Activated B cell treated with CpG ODN at 0.5 μM for 24 hours (primary cell): Measurements from ENCODE around the gene TSPAN9. TPM values are rescaled to one million over a fixed set of nuclear protein-coding genes. Genes with fewer than 3 reads are reported as not detected.

ENCODE experiments used
- ATAC-seq: fragments of 200-7000 bp; cut with Tn5 transposase; one replicate; pipeline ENCODE4 v1.10.0; 2021; ENCODE audit warnings: low read depth, mild to moderate bottlenecking, moderate library complexity
- CTCF ChIA-PET: fragments of 350-600 bp; sonication (Branson Sonifier 250); formaldehyde crosslinking; loops from one replicate; lab custom pipeline; 2021; ENCODE audit warnings: antibody characterized with exemption; lab: Charles Lee
- POLR2A ChIA-PET: fragments of 350-600 bp; sonication (Branson Sonifier 250); formaldehyde crosslinking; loops from one replicate; lab custom pipeline; 2021; ENCODE audit warnings: antibody characterized with exemption; lab: Charles Lee
- DNase-seq: peaks from one replicate; pipeline ENCODE4 v3.0.0; 2022
- H3K27ac Mint-ChIP-seq: one replicate; pipeline ENCODE4 v1.8.0; 2020; ENCODE audit warnings: mixed read lengths
- H3K27me3 Mint-ChIP-seq: one replicate; pipeline ENCODE4 v1.8.0; 2021; ENCODE audit warnings: mixed read lengths
- H3K36me3 Mint-ChIP-seq: one replicate; pipeline ENCODE4 v1.8.0; 2021; ENCODE audit warnings: low read depth, mixed read lengths
- H3K4me1 Mint-ChIP-seq: one replicate; pipeline ENCODE4 v1.8.0; 2021; ENCODE audit warnings: mixed read lengths
- H3K4me3 Mint-ChIP-seq: one replicate; pipeline ENCODE4 v1.8.0; 2020; ENCODE audit warnings: mild to moderate bottlenecking, mixed read lengths
- H3K9me3 Mint-ChIP-seq: one replicate; pipeline ENCODE4 v1.8.0; 2020; ENCODE audit warnings: mixed read lengths
- CTCF ChIP-seq: fragments of 200-600 bp; IDR thresholded peaks from one replicate; pipeline ENCODE4 v1.8.0; 2022; ENCODE audit warnings: antibody characterized with exemption, mild to moderate bottlenecking
- intact Hi-C: fragments of 100-400 bp; cut with micrococcal nuclease; formaldehyde crosslinking; loops from one replicate; pipeline ENCODE4 v1.15.1; 2024
- total RNA-seq: library from RNA; stranded (reverse); gene quantifications from 2 replicates; pipeline ENCODE4 v1.2.3, GENCODE V29; 2022

Gene TSPAN9
- total RNA-seq, 1 donor from 2014 or later: 0.20 TPM

GRCh38 chr12:3246253-3246652, 169.1 kb downstream of the TSPAN9 start:
- POLR2A ChIA-PET: no interaction called here
- CTCF ChIA-PET: no interaction called here
- DNase-seq: no peak
- intact Hi-C loops: no loop called here
- Mint-ChIP-seq H3K36me3 (no peaks in the 10 kb centered on the region), H3K9me3 (no peaks in the 10 kb centered on the region), H3K4me3 (no peak overlapping the region), H3K4me1 (peaks cover 16% of the 10 kb centered on the region), H3K27me3 (no peaks in the 10 kb centered on the region), H3K27ac (no peak overlapping the region)
- TF ChIP-seq CTCF: no peak
- no peak for ATAC-seq

- H3K4me3 Mint-ChIP-seq: no peak overlapping the region
- ChIA-PET POLR2A (no interaction called here), CTCF (no interaction called here)
- no peak for DNase-seq
- no peak for ATAC-seq
- no peak for TF ChIP-seq CTCF
- H3K9me3 Mint-ChIP-seq: no peaks in the 10 kb centered on the region
- no peaks in the 10 kb centered on the region for H3K36me3 Mint-ChIP-seq
- intact Hi-C loops: no loop called here
- peaks cover 16% of the 10 kb centered on the region for H3K4me1 Mint-ChIP-seq
- H3K27me3 Mint-ChIP-seq: no peaks in the 10 kb centered on the region
- H3K27ac Mint-ChIP-seq: no peak overlapping the region
Observed at GRCh38 chr12:3247077-3247476, 169.9 kb downstream of the TSPAN9 start.

- Mint-ChIP-seq H3K27ac (no peak overlapping the region), H3K9me3 (no peaks in the 10 kb centered on the region), H3K27me3 (no peaks in the 10 kb centered on the region), H3K36me3 (no peaks in the 10 kb centered on the region), H3K4me3 (no peak overlapping the region), H3K4me1 (peaks cover 16% of the 10 kb centered on the region)
- TF ChIP-seq CTCF: no peak
- ChIA-PET POLR2A (no interaction called here), CTCF (no interaction called here)
- intact Hi-C loops: no loop called here
- DNase-seq: no peak
- ATAC-seq: no peak
Observed at GRCh38 chr12:3247629-3248161, 170.5 kb downstream of the TSPAN9 start.

- Mint-ChIP-seq H3K27ac (no peak overlapping the region), H3K4me3 (no peak overlapping the region), H3K36me3 (no peaks in the 10 kb centered on the region), H3K9me3 (no peaks in the 10 kb centered on the region), H3K27me3 (no peaks in the 10 kb centered on the region), H3K4me1 (peaks cover 16% of the 10 kb centered on the region)
- ChIA-PET CTCF (no interaction called here), POLR2A (no interaction called here)
- DNase-seq: no peak
- ATAC-seq: no peak
- TF ChIP-seq CTCF: no peak
- intact Hi-C loops: no loop called here
Observed at GRCh38 chr12:3249081-3249800, 172.1 kb downstream of the TSPAN9 start.

GRCh38 chr12:3250034-3250433, 172.9 kb downstream of the TSPAN9 start:
- ATAC-seq: no peak
- no peak for TF ChIP-seq CTCF
- no peak overlapping the region for H3K4me3 Mint-ChIP-seq
- no peak for DNase-seq
- H3K4me1 Mint-ChIP-seq: peaks cover 16% of the 10 kb centered on the region
- POLR2A ChIA-PET: no interaction called here
- CTCF ChIA-PET: no interaction called here
- no peak overlapping the region for H3K27ac Mint-ChIP-seq
- intact Hi-C loops: no loop called here
- H3K27me3 Mint-ChIP-seq: no peaks in the 10 kb centered on the region
- no peaks in the 10 kb centered on the region for H3K9me3 Mint-ChIP-seq
- H3K36me3 Mint-ChIP-seq: no peaks in the 10 kb centered on the region
